ENCODE data around the gene CR2. TPM values are rescaled to one million over a fixed set of nuclear protein-coding genes. Genes with fewer than 3 reads are reported as not detected.
"Not testable (repeated sequence)": the region's sequence is repeated elsewhere in the genome, so short reads cannot be mapped to it uniquely, and the experiment has no call there.

Gene CR2
- polyA plus RNA-seq, 1 experiment, result not detected

DNA sequence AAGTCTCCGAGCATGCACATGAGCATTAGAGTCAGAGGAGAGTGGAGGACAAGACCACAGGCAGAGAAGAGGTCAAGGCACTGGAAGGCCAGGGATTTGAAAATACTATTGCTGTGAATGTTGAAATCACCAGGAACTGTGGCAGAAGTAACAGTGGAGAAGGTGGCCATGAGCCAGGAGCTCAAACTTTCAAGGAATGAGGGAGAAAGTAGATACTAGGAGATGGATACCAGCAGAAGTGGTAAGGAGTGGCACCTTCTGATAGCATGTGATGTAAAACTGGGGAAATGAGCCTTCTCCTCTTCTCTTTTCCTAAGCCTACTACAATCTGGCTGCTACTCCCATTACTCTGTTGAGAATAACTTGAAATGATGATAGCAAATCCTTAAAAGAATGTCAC lies 40.0 kb downstream of the CR2 start:
- POLR2A ChIA-PET, result no interaction called here
- no peak for DNase-seq (ENCODE audit: low read depth, low spot score)

GRCh38 chr1:207495281-207495680 lies 41.2 kb downstream of the CR2 start:
- POLR2A ChIA-PET; CTCF ChIA-PET; H3K9me3 ChIP-seq (ENCODE audit: control insufficient read depth, insufficient read depth, low read length); H3K4me3 ChIP-seq (ENCODE audit: low read depth, low read length); DNase-seq (ENCODE audit: low read depth, low spot score); H3K27ac ChIP-seq (ENCODE audit: low read depth, low read length): not testable (repeated sequence)
- peaks cover 16% of the 10 kb centered on the region for H3K27me3 ChIP-seq (ENCODE audit: control insufficient read depth, insufficient read depth, low read length)

More for the DNA sequence above, 40.0 kb downstream of the CR2 start:
- Histone ChIP-seq H3K27me3 (ENCODE audit: control insufficient read depth, insufficient read depth, low read length) (peaks cover 16% of the 10 kb centered on the region), H3K9me3 (ENCODE audit: control insufficient read depth, insufficient read depth, low read length) (no peaks in the 10 kb centered on the region), H3K27ac (ENCODE audit: low read depth, low read length) (no peak overlapping the region), H3K4me3 (ENCODE audit: low read depth, low read length) (no peak overlapping the region)
- CTCF ChIA-PET, result no interaction called here
- no peak for TF ChIP-seq CTCF (IDR thresholded peaks at IDR 0.05; ENCODE audit: low read depth, low read length)

DNA sequence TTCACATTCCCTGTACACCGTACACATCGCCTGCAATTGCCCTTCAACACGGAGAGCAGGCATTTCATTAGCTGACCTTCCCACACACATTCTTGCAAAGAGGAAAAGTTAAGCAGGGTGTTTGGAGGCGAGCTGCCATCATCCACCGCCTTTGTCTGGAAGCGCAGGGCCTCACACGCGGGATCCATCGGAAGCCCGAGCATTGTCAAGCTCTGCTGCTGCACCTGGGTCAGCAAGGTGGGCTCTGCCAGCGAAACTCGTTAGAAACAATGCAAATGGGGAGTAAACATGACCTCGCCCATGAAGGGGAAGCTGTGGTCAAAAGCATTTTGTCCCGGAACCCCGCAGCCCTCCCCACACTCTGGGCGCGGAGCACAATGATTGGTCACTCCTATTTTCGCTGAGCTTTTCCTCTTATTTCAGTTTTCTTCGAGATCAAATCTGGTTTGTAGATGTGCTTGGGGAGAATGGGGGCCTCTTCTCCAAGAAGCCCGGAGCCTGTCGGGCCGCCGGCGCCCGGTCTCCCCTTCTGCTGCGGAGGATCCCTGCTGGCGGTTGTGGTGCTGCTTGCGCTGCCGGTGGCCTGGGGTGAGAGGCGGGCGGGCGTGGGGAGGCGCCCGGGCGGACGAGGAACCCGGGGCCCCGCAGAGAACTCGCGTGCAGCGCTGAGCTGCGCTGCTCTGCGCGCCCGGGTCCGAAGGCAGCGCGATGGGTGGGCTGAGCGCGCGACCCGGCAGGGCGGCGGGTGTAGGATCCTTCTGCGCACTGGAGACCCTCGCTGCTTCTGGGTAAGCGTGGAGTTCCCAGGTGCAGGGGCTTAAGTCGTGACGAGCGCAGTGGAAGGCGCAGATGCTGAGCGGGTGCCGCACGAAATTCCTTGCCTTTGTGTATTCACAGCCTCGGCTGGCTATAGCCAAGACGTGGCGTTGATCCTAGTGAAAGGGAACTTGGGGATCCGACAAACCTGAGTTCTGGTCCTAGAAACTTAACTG lies 42.0 kb downstream of the CR2 start, which contains the start of gene CR1:
TSS of gene CR1 (plus strand) at position 357 of the 992 bp plus-strand sequence. CDS start at position 468, 111 bp downstream.
- Histone ChIP-seq H3K27me3 (ENCODE audit: control insufficient read depth, insufficient read depth, low read length) (peaks cover 16% of the 10 kb centered on the region), H3K27ac (ENCODE audit: low read depth, low read length) (no peak within 1 kb of the TSS), H3K9me3 (ENCODE audit: control insufficient read depth, insufficient read depth, low read length) (no peaks in the 10 kb centered on the region), H3K4me3 (ENCODE audit: low read depth, low read length) (peak within 1 kb of the TSS; percentile 18; the same call in 1 of the 2 replicates)
- no peak for TF ChIP-seq CTCF (IDR thresholded peaks at IDR 0.05; ENCODE audit: low read depth, low read length)
- ChIA-PET CTCF (no interaction called here), POLR2A (no interaction called here)
- DNase-seq (ENCODE audit: low read depth, low spot score), result no peak

DNA sequence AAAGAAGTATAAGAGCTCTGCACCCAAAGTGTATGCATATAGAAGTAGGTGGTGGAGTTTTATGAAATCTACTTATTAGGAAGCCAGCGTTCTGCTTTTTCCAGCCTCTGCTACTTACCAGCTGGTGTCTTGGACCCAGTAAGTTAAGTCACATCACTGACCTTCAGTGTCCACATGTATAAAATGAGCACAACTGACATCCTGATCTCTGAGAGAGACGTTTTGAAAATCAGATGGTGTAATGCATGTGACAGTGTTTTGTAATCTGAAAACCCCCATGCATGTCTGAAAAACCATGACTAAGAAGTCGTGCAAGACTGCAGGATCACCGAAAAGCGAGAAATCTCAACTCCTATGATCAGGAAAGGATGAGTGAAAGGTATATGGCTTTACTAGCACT lies 43.8 kb downstream of the CR2 start:
- POLR2A ChIA-PET, result no interaction called here
- Histone ChIP-seq H3K27ac (ENCODE audit: low read depth, low read length) (no peak overlapping the region), H3K9me3 (ENCODE audit: control insufficient read depth, insufficient read depth, low read length) (no peaks in the 10 kb centered on the region), H3K4me3 (ENCODE audit: low read depth, low read length) (no peak overlapping the region), H3K27me3 (ENCODE audit: control insufficient read depth, insufficient read depth, low read length) (peaks cover 16% of the 10 kb centered on the region)
- TF ChIP-seq CTCF (IDR thresholded peaks at IDR 0.05; ENCODE audit: low read depth, low read length), result no peak
- CTCF ChIA-PET, result interaction anchor here (1.0 to 2.6 kb wide), 2 partner anchors 585 to 633 kb away, joined by 4 to 10 read pairs; no protein-coding TSS in a partner anchor
- DNase-seq (ENCODE audit: low read depth, low spot score), result no peak

DNA sequence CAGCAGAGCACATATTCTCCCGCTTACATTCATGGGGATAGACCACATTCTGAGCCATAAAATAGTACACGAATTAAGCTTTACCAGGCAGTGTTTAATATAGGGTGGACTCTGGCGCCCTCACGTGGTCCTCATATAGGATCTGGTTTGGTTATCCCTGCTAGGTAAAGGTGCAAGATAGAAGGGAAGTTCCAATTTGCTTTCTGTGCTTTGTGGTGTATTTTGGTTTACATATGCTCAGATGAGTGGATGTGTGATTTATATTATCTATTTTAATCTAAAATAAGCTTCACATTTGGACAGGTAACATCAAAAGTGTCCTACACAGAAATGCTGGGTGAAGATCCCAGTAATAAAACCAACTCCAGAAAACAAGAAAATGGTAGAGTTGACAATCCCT lies 45.4 kb downstream of the CR2 start:
- TF ChIP-seq CTCF (IDR thresholded peaks at IDR 0.05; ENCODE audit: low read depth, low read length), result peak; percentile 76
- DNase-seq (ENCODE audit: low read depth, low spot score), result peak; percentile 10
- peaks cover 16% of the 10 kb centered on the region for H3K27me3 ChIP-seq (ENCODE audit: control insufficient read depth, insufficient read depth, low read length)
- CTCF ChIA-PET, result interaction anchor here (0.5 to 2.6 kb wide), 40 partner anchors 11 to 1842 kb away, joined by 3 to 18 read pairs (median 3); partner anchors contain the start of gene EIF2D
- no peaks in the 10 kb centered on the region for H3K9me3 ChIP-seq (ENCODE audit: control insufficient read depth, insufficient read depth, low read length)
- H3K4me3 ChIP-seq (ENCODE audit: low read depth, low read length), result no peak overlapping the region
- H3K27ac ChIP-seq (ENCODE audit: low read depth, low read length), result no peak overlapping the region
- POLR2A ChIA-PET, result interaction anchor here (1.3 kb wide), 1 partner anchor 178 kb away, joined by 3 read pairs; the partner anchor contains the start of gene CD55

Measured in AG04450 (cell line).